ENCODE results near the gene TMEM231.
"Not testable (repeated sequence)": the region's sequence is repeated elsewhere in the genome, so short reads cannot be mapped to it uniquely, and the experiment has no call there.

The TMEM231 gene

GRCh38 chr16:75555707-75556430 is at the start of gene TMEM231:
Gene TMEM231, minus strand, starts transcription at chr16:75556252. Its CDS starts 43 bp downstream, at chr16:75556209.
- DNase-seq (ENCODE audit: low read depth), result peak; percentile 93

- no peak for DNase-seq (ENCODE audit: low read depth)
Measured at GRCh38 chr16:75603241-75603640, 47.2 kb upstream of the TMEM231 start.

GRCh38 chr16:75599452-75600277 is 43.6 kb upstream of the TMEM231 start:
- DNase-seq (ENCODE audit: low read depth), result no peak

GRCh38 chr16:75593825-75594820 is 38.1 kb upstream of the TMEM231 start:
- DNase-seq (ENCODE audit: low read depth), result no peak

GRCh38 chr16:75593308-75593707 is 37.3 kb upstream of the TMEM231 start:
- DNase-seq (ENCODE audit: low read depth), result no peak

- not testable (repeated sequence) for DNase-seq (ENCODE audit: low read depth)
Measured at GRCh38 chr16:75591927-75592326, 35.9 kb upstream of the TMEM231 start.

GRCh38 chr16:75590920-75591843 is 35.1 kb upstream of the TMEM231 start:
- peak; percentile 79 for DNase-seq (ENCODE audit: low read depth)

- no peak for DNase-seq (ENCODE audit: low read depth)
Measured at GRCh38 chr16:75589306-75589705, 33.3 kb upstream of the TMEM231 start.

GRCh38 chr16:75588716-75589115 is 32.7 kb upstream of the TMEM231 start:
- no peak for DNase-seq (ENCODE audit: low read depth)

GRCh38 chr16:75584108-75584507 is 28.1 kb upstream of the TMEM231 start:
- no peak for DNase-seq (ENCODE audit: low read depth)

GRCh38 chr16:75579281-75579834 is 23.3 kb upstream of the TMEM231 start:
- DNase-seq (ENCODE audit: low read depth), result no peak

- no peak for DNase-seq (ENCODE audit: low read depth)
Measured at GRCh38 chr16:75578725-75579124, 22.7 kb upstream of the TMEM231 start.

- DNase-seq (ENCODE audit: low read depth), result no peak
Measured at GRCh38 chr16:75578212-75578611, 22.2 kb upstream of the TMEM231 start.

- DNase-seq (ENCODE audit: low read depth), result no peak
Measured at GRCh38 chr16:75576384-75576811, 20.3 kb upstream of the TMEM231 start.

- DNase-seq (ENCODE audit: low read depth), result no peak
Measured at GRCh38 chr16:75575958-75576357, 19.9 kb upstream of the TMEM231 start.

- no peak for DNase-seq (ENCODE audit: low read depth)
Measured at GRCh38 chr16:75573955-75574354, 17.9 kb upstream of the TMEM231 start.

- DNase-seq (ENCODE audit: low read depth), result no peak
Measured at GRCh38 chr16:75572864-75573542, 17.0 kb upstream of the TMEM231 start.

- no peak for DNase-seq (ENCODE audit: low read depth)
Measured at GRCh38 chr16:75570396-75571065, 14.5 kb upstream of the TMEM231 start.

- DNase-seq (ENCODE audit: low read depth), result no peak
Measured at GRCh38 chr16:75567911-75568310, 11.9 kb upstream of the TMEM231 start.

Measured in stromal cell of bone marrow (primary cell).